OCI-LY1 (cell line): ENCODE data around the gene CATSPERB.
"Not testable (repeated sequence)": the region's sequence is repeated elsewhere in the genome, so short reads cannot be mapped to it uniquely, and the experiment has no call there.

Experiments
- H2AFZ ChIP-seq: fragments of 200-600 bp; sonication (generic), shearing (Covaris generic); 2 replicates; pipeline ENCODE4 v1.6.0; 2014; ENCODE audit warnings: antibody characterized with exemption, mild to moderate bottlenecking, low read length
- H3F3A ChIP-seq: fragments of 200-600 bp; sonication (generic), shearing (Covaris generic); 2 replicates; pipeline ENCODE4 v1.6.0; 2014; ENCODE audit warnings: mild to moderate bottlenecking, antibody characterized with exemption, low read length, moderate library complexity; ENCODE audit not compliant: insufficient read depth
- H3K27ac ChIP-seq: fragments of 200-600 bp; sonication (generic); 2 replicates; pipeline ENCODE4 v1.5.1; 2014; ENCODE audit warnings: low read length, mixed run types, mild to moderate bottlenecking, low read depth; ENCODE audit not compliant: poor library complexity, severe bottlenecking
- H3K27me3 ChIP-seq: fragments of 200-600 bp; sonication (generic); 2 replicates; pipeline ENCODE4 v1.6.0; 2014; ENCODE audit warnings: antibody characterized with exemption, mild to moderate bottlenecking, low read length, moderate library complexity; ENCODE audit not compliant: insufficient read depth
- H3K36me3 ChIP-seq: fragments of 200-600 bp; sonication (generic); 2 replicates; pipeline ENCODE4 v1.6.1; 2014; ENCODE audit warnings: mild to moderate bottlenecking, antibody characterized with exemption, low read length, moderate library complexity, mixed read lengths; ENCODE audit not compliant: insufficient read depth
- H3K4me1 ChIP-seq: fragments of 200-600 bp; sonication (generic); 2 replicates; pipeline ENCODE4 v1.5.1; 2014; ENCODE audit warnings: mild to moderate bottlenecking, low read length, moderate library complexity; ENCODE audit not compliant: insufficient read depth, severe bottlenecking
- H3K4me2 ChIP-seq: fragments of 200-600 bp; sonication (generic), shearing (Covaris generic); 2 replicates; pipeline ENCODE4 v1.6.1; 2014; ENCODE audit warnings: low read length
- H3K4me3 ChIP-seq: fragments of 200-600 bp; sonication (generic); 2 replicates; pipeline ENCODE4 v1.5.1; 2014; ENCODE audit warnings: low read length, low read depth, mild to moderate bottlenecking, mixed read lengths; ENCODE audit not compliant: poor library complexity, severe bottlenecking
- H3K79me2 ChIP-seq: fragments of 200-600 bp; shearing (Covaris generic); 2 replicates; pipeline ENCODE4 v1.6.1; 2016; ENCODE audit warnings: mixed run types, low read length, mixed read lengths; ENCODE audit not compliant: insufficient read depth
- H3K9ac ChIP-seq: fragments of 200-600 bp; sonication (generic), shearing (Covaris generic); 2 replicates; pipeline ENCODE4 v1.6.1; 2014; ENCODE audit warnings: mild to moderate bottlenecking, low read length, mixed read lengths
- H3K9me2 ChIP-seq: fragments of 200-600 bp; sonication (generic), shearing (Covaris generic); 2 replicates; pipeline ENCODE4 v1.6.1; 2014; ENCODE audit warnings: low read depth, mild to moderate bottlenecking, low read length, mixed read lengths
- H3K9me3 ChIP-seq: fragments of 200-600 bp; shearing (Covaris generic); 2 replicates; pipeline ENCODE4 v1.6.1; 2014; ENCODE audit warnings: low read length, mixed read lengths
- H4K20me1 ChIP-seq: fragments of 200-600 bp; sonication (generic), shearing (Covaris generic); 2 replicates; pipeline ENCODE4 v1.6.0; 2016; ENCODE audit warnings: mild to moderate bottlenecking, low read length; ENCODE audit not compliant: insufficient read depth
- CTCF ChIP-seq: fragments of 200-600 bp; sonication (generic), shearing (Covaris generic); IDR thresholded peaks from 2 replicates; pipeline ENCODE4 v1.5.1; 2017; ENCODE audit warnings: mild to moderate bottlenecking, antibody characterized with exemption, low read length, moderate library complexity, mixed read lengths
- EZH2 ChIP-seq: fragments of 200-600 bp; sonication (generic), shearing (Covaris generic); IDR thresholded peaks from 2 replicates; pipeline ENCODE4 v1.8.0; 2017; ENCODE audit warnings: borderline replicate concordance, mixed run types, mild to moderate bottlenecking, antibody characterized with exemption, low read length, moderate library complexity, mixed read lengths

Gene CATSPERB

GRCh38 chr14:91692075-91692474 lies 39.8 kb downstream of the CATSPERB start:
- H3K79me2 ChIP-seq = no peaks in the 10 kb centered on the region
- 0 out of 2 replicates have a peak, but pooled peaks cover 6% of the 10 kb centered on the region for H3K9me3 ChIP-seq
- H3K4me1 ChIP-seq = no peaks in the 10 kb centered on the region

GRCh38 chr14:91689608-91690007 lies 42.3 kb downstream of the CATSPERB start:
- H2AFZ ChIP-seq = no peak overlapping the region
- no peaks in the 10 kb centered on the region for H3K36me3 ChIP-seq
- H4K20me1 ChIP-seq = no peaks in the 10 kb centered on the region
- 0 out of 2 replicates have a peak, but pooled peaks cover 6% of the 10 kb centered on the region for H3K9me3 ChIP-seq
- no peak overlapping the region for H3K9ac ChIP-seq
- H3K4me3 ChIP-seq = no peak overlapping the region
- no peaks in the 10 kb centered on the region for H3F3A ChIP-seq
- no peaks in the 10 kb centered on the region for H3K4me1 ChIP-seq
- no peaks in the 10 kb centered on the region for H3K27me3 ChIP-seq
- H3K27ac ChIP-seq = no peak overlapping the region
- no peak for TF ChIP-seq EZH2
- no peak for TF ChIP-seq CTCF
- H3K9me2 ChIP-seq = no peaks in the 10 kb centered on the region
- H3K4me2 ChIP-seq = no peak overlapping the region
- no peaks in the 10 kb centered on the region for H3K79me2 ChIP-seq

More at GRCh38 chr14:91692075-91692474, 39.8 kb downstream of the CATSPERB start:
- Histone ChIP-seq H3K4me2 (no peak overlapping the region), H3F3A (no peaks in the 10 kb centered on the region), H3K27ac (no peak overlapping the region), H3K27me3 (no peaks in the 10 kb centered on the region), H3K4me3 (no peak overlapping the region), H3K9me2 (no peaks in the 10 kb centered on the region), H3K9ac (no peak overlapping the region), H4K20me1 (no peaks in the 10 kb centered on the region), H2AFZ (no peak overlapping the region), H3K36me3 (no peaks in the 10 kb centered on the region)
- TF ChIP-seq CTCF = no peak
- no peak for TF ChIP-seq EZH2

GRCh38 chr14:91687436-91687835 lies 44.5 kb downstream of the CATSPERB start:
- not testable (repeated sequence) for H4K20me1 ChIP-seq, H3K9me3 ChIP-seq, H3F3A ChIP-seq, H3K4me3 ChIP-seq, H3K36me3 ChIP-seq, H3K4me1 ChIP-seq, H3K9ac ChIP-seq, H3K27me3 ChIP-seq, H3K9me2 ChIP-seq, H2AFZ ChIP-seq, H3K79me2 ChIP-seq, H3K4me2 ChIP-seq, H3K27ac ChIP-seq

- Histone ChIP-seq H3K79me2 (no peaks in the 10 kb centered on the region), H3F3A (no peaks in the 10 kb centered on the region), H3K4me3 (no peak overlapping the region), H3K9ac (no peak overlapping the region), H4K20me1 (no peaks in the 10 kb centered on the region), H3K4me2 (no peak overlapping the region), H3K27me3 (peaks cover 5% of the 10 kb centered on the region; the same call in 1 of the 2 replicates), H3K27ac (no peak overlapping the region), H3K9me3 (0 out of 2 replicates have a peak, but pooled peaks cover 5% of the 10 kb centered on the region), H2AFZ (no peak overlapping the region), H3K9me2 (no peaks in the 10 kb centered on the region), H3K4me1 (no peaks in the 10 kb centered on the region), H3K36me3 (no peaks in the 10 kb centered on the region)
- no peak for TF ChIP-seq CTCF
- no peak for TF ChIP-seq EZH2
Measured at GRCh38 chr14:91685600-91685999, 46.3 kb downstream of the CATSPERB start.
